ENCODE results near the gene ABCB6.

ABCB6 gene

GRCh38 chr2:219169930-219170654 is 48.7 kb downstream of the ABCB6 start, which contains the start of gene SLC23A3:
TSS of gene SLC23A3 (minus strand) at chr2:219170029. CDS start at chr2:219169984, 45 bp downstream.
- TF ChIP-seq, protein P1, sequence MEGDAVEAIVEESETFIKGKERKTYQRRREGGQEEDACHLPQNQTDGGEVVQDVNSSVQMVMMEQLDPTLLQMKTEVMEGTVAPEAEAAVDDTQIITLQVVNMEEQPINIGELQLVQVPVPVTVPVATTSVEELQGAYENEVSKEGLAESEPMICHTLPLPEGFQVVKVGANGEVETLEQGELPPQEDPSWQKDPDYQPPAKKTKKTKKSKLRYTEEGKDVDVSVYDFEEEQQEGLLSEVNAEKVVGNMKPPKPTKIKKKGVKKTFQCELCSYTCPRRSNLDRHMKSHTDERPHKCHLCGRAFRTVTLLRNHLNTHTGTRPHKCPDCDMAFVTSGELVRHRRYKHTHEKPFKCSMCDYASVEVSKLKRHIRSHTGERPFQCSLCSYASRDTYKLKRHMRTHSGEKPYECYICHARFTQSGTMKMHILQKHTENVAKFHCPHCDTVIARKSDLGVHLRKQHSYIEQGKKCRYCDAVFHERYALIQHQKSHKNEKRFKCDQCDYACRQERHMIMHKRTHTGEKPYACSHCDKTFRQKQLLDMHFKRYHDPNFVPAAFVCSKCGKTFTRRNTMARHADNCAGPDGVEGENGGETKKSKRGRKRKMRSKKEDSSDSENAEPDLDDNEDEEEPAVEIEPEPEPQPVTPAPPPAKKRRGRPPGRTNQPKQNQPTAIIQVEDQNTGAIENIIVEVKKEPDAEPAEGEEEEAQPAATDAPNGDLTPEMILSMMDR (IDR thresholded peaks at IDR 0.05; ENCODE audit: low read depth, low read length, missing control alignments), result no peak
- H3K4me3 ChIP-seq (ENCODE audit: low read depth, low read length), result no peak within 1 kb of the TSS
- DNase-seq (ENCODE audit: low read depth), result no peak
- in situ Hi-C loops (cut with HindIII; ENCODE audit: low sequenced_read_pairs), result no loop called here

DNA sequence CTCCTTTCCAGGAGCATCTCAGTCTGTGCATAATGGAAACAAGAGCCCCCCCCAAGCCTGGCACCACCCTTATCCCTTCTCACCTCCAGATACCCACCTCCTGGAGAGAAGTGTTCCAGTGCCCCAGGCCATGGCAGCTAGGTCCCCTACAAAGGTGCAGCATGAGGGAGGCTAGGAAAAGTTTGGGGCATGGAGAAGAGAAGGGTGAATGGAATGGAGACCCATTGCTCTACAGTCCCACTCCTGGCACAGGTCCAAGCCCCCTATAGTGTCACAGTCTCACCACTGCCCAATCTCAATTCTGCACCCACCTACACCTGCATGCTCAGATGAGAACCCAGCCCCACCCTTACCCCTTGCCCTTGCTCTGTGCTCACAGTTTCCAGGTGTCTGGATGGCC is 49.8 kb downstream of the ABCB6 start:
- in situ Hi-C loops (cut with HindIII; ENCODE audit: low sequenced_read_pairs), result no loop called here
- TF ChIP-seq, protein P1 (IDR thresholded peaks at IDR 0.05; ENCODE audit: low read depth, low read length, missing control alignments), result no peak

GRCh38 chr2:219168526-219168925 is 50.2 kb downstream of the ABCB6 start:
- in situ Hi-C loops (cut with HindIII; ENCODE audit: low sequenced_read_pairs), result no loop called here
- no peak for DNase-seq (ENCODE audit: low read depth)
- TF ChIP-seq, protein P1 (IDR thresholded peaks at IDR 0.05; ENCODE audit: low read depth, low read length, missing control alignments), result no peak
- H3K4me3 ChIP-seq (ENCODE audit: low read depth, low read length), result no peak overlapping the region

More for the DNA sequence above, 49.8 kb downstream of the ABCB6 start:
- no peak for DNase-seq (ENCODE audit: low read depth)
- H3K4me3 ChIP-seq (ENCODE audit: low read depth, low read length), result no peak overlapping the region

DNA sequence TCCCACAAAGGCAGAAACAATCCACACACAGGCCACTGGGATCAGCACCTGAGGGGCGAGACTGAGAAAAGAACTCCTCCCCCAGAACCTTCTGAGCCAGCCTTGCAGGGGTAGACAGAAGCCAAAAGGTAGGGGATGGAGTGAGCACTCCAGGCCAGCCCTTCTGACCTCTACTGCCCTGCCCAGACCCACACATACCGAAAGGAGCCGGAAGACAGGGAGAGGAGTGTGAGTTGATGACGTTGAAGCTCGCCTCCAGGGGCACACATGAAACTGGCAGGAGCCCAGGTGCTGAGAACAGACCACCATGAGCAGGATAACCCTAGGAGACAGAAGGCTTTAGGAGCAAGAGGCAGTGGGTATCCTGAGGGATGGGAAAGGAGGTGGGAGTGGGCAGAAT is 50.8 kb downstream of the ABCB6 start:
- TF ChIP-seq, protein P1 (IDR thresholded peaks at IDR 0.05; ENCODE audit: low read depth, low read length, missing control alignments), result no peak
- H3K4me3 ChIP-seq (ENCODE audit: low read depth, low read length), result no peak overlapping the region
- in situ Hi-C loops (cut with HindIII; ENCODE audit: low sequenced_read_pairs), result no loop called here
- no peak for DNase-seq (ENCODE audit: low read depth)

DNA sequence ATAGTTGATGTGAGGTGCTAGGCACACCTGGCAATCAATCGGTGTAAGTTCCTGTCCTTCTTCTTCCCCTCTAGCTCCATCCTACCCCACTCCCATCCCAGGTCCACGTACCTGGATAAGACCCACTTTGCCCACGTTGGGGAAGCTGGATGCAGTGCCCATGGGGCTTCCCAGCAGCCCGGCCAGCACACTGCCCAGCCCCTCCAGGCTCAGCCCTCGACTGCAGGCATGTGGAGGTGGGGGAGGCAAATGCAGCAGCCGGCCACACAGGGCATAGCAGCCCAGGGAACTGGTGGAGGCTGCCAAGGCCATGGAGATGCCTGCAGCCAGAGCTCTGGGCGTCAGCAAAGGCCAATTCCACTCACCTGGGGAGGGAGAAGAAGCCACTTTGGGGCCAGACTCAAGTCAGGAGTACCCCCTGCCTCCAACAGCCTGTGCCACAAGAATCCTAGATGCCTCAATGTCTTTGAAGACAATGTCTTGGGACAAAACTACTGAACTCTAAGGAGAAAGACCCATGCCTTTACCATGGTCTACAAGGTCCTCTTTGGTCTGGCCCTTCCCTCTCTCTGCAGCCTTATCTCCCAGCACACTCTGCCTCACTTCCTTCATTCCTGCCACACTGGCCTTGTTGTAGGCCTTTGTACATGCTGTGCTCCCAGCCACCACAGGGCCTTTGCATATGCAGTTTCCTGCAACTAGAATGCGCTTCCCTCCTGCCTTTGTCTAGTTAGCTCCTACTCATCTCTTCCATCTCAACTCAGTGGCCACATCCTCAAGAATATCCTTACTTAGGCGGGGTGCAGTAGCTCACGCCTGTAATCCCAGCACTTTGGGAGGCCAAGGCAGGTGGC is 53.5 kb downstream of the ABCB6 start:
- in situ Hi-C loops (cut with HindIII; ENCODE audit: low sequenced_read_pairs), result no loop called here

DNA sequence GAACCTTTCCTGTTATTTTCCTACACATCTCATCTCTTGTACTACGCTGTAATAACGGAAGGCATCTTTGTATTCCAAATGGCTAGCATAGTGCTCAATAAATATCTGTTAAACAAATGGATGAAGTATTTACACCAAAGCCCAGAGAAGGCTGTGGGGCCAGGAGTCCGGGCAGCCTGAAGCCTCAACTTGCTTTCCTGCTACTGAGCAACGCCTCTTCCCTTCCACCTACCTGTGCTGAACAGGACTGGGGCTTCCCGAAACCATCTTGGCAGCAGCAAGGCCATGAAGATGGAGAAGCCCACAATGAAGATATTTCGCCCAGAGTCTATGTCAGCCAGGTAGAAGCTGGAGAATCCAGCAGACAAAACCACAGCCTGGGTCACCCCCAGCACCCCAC is 55.6 kb downstream of the ABCB6 start:
- DNase-seq (ENCODE audit: low read depth), result no peak
- H3K4me3 ChIP-seq (ENCODE audit: low read depth, low read length), result no peak overlapping the region
- in situ Hi-C loops (cut with HindIII; ENCODE audit: low sequenced_read_pairs), result no loop called here
- TF ChIP-seq, protein P1 (IDR thresholded peaks at IDR 0.05; ENCODE audit: low read depth, low read length, missing control alignments), result no peak

More for the DNA sequence above, 53.5 kb downstream of the ABCB6 start:
- TF ChIP-seq, protein P1 (IDR thresholded peaks at IDR 0.05; ENCODE audit: low read depth, low read length, missing control alignments), result no peak
- H3K4me3 ChIP-seq (ENCODE audit: low read depth, low read length), result no peak overlapping the region
- no peak for DNase-seq (ENCODE audit: low read depth)

Data from astrocyte of the cerebellum (primary cell).